ENCODE measurements around the gene JDP2.
A peak's percentile ranks its signal among the peaks of the same experiment; 100 is the strongest.

JDP2 gene

DNA sequence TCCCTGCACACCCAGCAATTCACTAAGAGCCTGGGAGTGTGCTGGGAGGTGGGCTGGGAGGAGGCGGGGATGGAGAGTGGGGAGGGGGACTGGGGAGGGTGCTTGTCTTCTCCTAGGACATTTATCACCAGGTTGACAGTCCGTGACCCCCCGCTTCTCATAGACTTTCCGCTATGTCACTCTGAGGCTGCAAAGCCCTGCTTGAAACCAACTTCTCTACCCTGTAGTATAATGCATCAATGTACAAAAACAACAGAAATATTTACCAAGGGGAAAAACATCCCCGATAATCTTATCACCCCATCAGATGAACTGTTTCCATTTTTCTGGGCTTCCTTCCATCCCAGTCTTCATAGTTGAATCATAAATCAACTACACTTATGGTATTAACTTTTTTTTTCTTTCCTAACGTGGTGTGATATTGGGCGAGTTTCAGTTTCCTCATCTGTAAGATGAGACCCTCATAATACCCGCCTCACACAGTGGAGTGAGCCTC is 65.8 kb downstream of the JDP2 start:
- CTCF ChIA-PET, result interaction anchor here (0.6 kb wide), 1 partner anchor 30 kb away, joined by 3 read pairs; no protein-coding TSS in a partner anchor
- no peaks in the 10 kb centered on the region for H3K9me3 ChIP-seq (ENCODE audit: control extremely low read depth in 1 of 5, control insufficient read depth in 4 of 5, insufficient read depth in 2 of 5, low read depth in 1 of 5, low read length in 4 of 5)
- POLR2A ChIA-PET, result interaction anchor here (0.5 kb wide), 1 partner anchor 362 kb away, joined by 6 read pairs; no protein-coding TSS in a partner anchor

DNA sequence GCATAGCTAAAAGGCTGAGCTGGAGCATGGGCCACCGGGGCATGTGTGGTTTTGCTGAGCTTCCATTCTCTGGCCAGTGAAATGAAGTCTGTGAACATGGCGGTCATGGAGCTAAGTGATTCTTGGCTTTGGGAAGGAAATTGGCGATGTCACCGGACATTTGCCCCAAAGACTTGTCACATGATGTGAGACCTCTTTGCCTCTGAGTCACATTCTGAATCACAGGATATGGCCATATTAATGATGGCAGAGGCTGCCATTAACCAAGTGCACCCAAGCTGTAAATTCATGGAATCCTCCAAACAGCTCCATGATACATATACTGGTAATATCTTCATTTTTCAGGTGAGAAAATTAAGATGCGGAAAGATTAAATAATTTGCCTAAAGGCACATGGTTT is 67.1 kb downstream of the JDP2 start:
- peaks cover 8 to 46% (median 33%) of the 10 kb centered on the region in 4 experiments for H3K4me1 ChIP-seq (ENCODE audit: control extremely low read depth in 1 of 4, control insufficient read depth in 4 of 4, insufficient read depth in 4 of 4, low read length in 3 of 4)
- no peak for DNase-seq
- no peak overlapping the region for H3K27ac ChIP-seq (ENCODE audit: insufficient read depth in 1 of 2, low read depth in 1 of 2, low read length in 2 of 2, poor library complexity in 1 of 2, severe bottlenecking in 2 of 2)
- WGBS (ENCODE audit: insufficient coverage), result 90% methylated on average over 3 of the region's 5 CpGs
- no peaks in the 10 kb centered on the region for H3K36me3 ChIP-seq (ENCODE audit: control insufficient read depth in 4 of 4, insufficient read depth in 4 of 4, low read length in 3 of 4)
- CTCF ChIA-PET, result interaction anchor here (0.7 to 3.2 kb wide), 10 partner anchors 10 to 187 kb away, joined by 3 to 22 read pairs (median 5); no protein-coding TSS in a partner anchor
- no peaks in the 10 kb centered on the region for H3K9me3 ChIP-seq (ENCODE audit: control extremely low read depth in 1 of 5, control insufficient read depth in 4 of 5, insufficient read depth in 2 of 5, low read depth in 1 of 5, low read length in 4 of 5)
- no peak overlapping the region for H3K4me3 ChIP-seq (ENCODE audit: control insufficient read depth in 1 of 7, extremely low read depth in 1 of 7, insufficient read depth in 4 of 7, low read depth in 2 of 7, low read length in 6 of 7)
- no peaks in the 10 kb centered on the region for H3K27me3 ChIP-seq (replicated peaks in 2 of 5; ENCODE audit: control insufficient read depth in 4 of 5, insufficient read depth in 5 of 5, low read length in 4 of 5)
- POLR2A ChIA-PET, result interaction anchor here (0.6 kb wide), 2 partner anchors 359 to 1625 kb away, joined by 3 read pairs; no protein-coding TSS in a partner anchor

More for the DNA sequence above, 65.8 kb downstream of the JDP2 start:
- no peaks in the 10 kb centered on the region for H3K36me3 ChIP-seq (ENCODE audit: control insufficient read depth in 4 of 4, insufficient read depth in 4 of 4, low read length in 3 of 4)
- DNase-seq, result peak in 2 of 3 donors; percentile 61 to 67
- H3K27ac ChIP-seq (ENCODE audit: insufficient read depth in 1 of 2, low read depth in 1 of 2, low read length in 2 of 2, poor library complexity in 1 of 2, severe bottlenecking in 2 of 2), result peak overlapping the region in 1 of 2 experiments; percentile 1
- H3K27me3 ChIP-seq (replicated peaks in 2 of 5; ENCODE audit: control insufficient read depth in 4 of 5, insufficient read depth in 5 of 5, low read length in 4 of 5), result no peaks in the 10 kb centered on the region
- H3K4me3 ChIP-seq (ENCODE audit: control insufficient read depth in 1 of 7, extremely low read depth in 1 of 7, insufficient read depth in 4 of 7, low read depth in 2 of 7, low read length in 6 of 7), result no peak overlapping the region
- peaks cover 8 to 46% (median 33%) of the 10 kb centered on the region in 4 experiments for H3K4me1 ChIP-seq (ENCODE audit: control extremely low read depth in 1 of 4, control insufficient read depth in 4 of 4, insufficient read depth in 4 of 4, low read length in 3 of 4)
- 0% methylated on average over 1 of the region's 8 CpGs for WGBS (ENCODE audit: insufficient coverage)

DNA sequence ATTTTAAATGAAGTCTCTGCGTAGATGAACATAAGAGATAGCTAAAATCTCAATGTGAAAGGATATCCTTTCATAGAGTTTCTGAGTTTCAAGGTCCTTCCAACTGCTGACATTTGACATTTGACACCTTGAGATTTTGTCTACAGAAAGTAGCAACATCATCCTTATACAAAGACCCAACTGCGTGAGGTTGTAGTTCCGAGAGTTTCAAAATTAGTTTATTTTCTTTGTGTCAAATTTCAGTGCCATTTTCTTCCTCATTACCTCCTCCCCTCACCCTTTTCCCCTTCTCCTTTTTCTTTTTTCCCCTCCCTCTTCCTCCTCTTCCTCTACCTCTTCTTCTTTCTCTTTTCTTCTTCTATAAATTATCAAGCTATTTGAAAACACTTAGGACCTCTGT is 67.6 kb downstream of the JDP2 start:
- H3K36me3 ChIP-seq (ENCODE audit: control insufficient read depth in 4 of 4, insufficient read depth in 4 of 4, low read length in 3 of 4), result no peaks in the 10 kb centered on the region
- 86% methylated on average over 3 of the region's 3 CpGs for WGBS (ENCODE audit: insufficient coverage)
- no peak overlapping the region for H3K4me3 ChIP-seq (ENCODE audit: control insufficient read depth in 1 of 7, extremely low read depth in 1 of 7, insufficient read depth in 4 of 7, low read depth in 2 of 7, low read length in 6 of 7)
- ChIA-PET POLR2A (interaction anchor here (0.6 kb wide), 1 partner anchor 359 kb away, joined by 3 read pairs; no protein-coding TSS in a partner anchor), CTCF (interaction anchor here (0.7 to 3.2 kb wide), 10 partner anchors 10 to 188 kb away, joined by 3 to 22 read pairs (median 5); no protein-coding TSS in a partner anchor)
- H3K9me3 ChIP-seq (ENCODE audit: control extremely low read depth in 1 of 5, control insufficient read depth in 4 of 5, insufficient read depth in 2 of 5, low read depth in 1 of 5, low read length in 4 of 5), result no peaks in the 10 kb centered on the region
- no peak overlapping the region for H3K27ac ChIP-seq (ENCODE audit: insufficient read depth in 1 of 2, low read depth in 1 of 2, low read length in 2 of 2, poor library complexity in 1 of 2, severe bottlenecking in 2 of 2)
- H3K4me1 ChIP-seq (ENCODE audit: control extremely low read depth in 1 of 4, control insufficient read depth in 4 of 4, insufficient read depth in 4 of 4, low read length in 3 of 4), result peaks cover 8 to 46% (median 33%) of the 10 kb centered on the region in 4 experiments
- DNase-seq, result no peak
- H3K27me3 ChIP-seq (replicated peaks in 2 of 5; ENCODE audit: control insufficient read depth in 4 of 5, insufficient read depth in 5 of 5, low read length in 4 of 5), result no peaks in the 10 kb centered on the region

DNA sequence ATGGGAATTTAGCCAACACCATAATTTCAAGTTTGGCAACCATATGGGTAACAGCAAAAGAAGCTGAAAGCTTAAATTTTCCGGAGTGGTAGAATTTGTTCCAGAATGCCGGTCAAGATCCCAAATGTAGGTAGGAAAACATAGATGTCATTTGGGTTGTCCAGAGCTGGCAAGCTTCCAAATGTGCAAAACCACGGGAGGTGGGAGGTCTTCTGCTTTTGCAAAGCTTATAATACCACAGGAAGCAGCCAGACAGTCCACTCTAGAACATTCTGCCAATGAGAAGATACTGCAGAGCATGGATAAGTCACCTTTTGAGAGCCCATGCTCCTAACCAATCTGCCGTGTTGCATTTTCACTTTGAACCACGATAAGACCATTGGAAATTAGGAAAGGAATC is 68.1 kb downstream of the JDP2 start:
- Histone ChIP-seq H3K27ac (ENCODE audit: insufficient read depth in 1 of 2, low read depth in 1 of 2, low read length in 2 of 2, poor library complexity in 1 of 2, severe bottlenecking in 2 of 2) (no peak overlapping the region), H3K4me1 (ENCODE audit: control extremely low read depth in 1 of 4, control insufficient read depth in 4 of 4, insufficient read depth in 4 of 4, low read length in 3 of 4) (peaks cover 8 to 46% (median 33%) of the 10 kb centered on the region in 4 experiments), H3K36me3 (ENCODE audit: control insufficient read depth in 4 of 4, insufficient read depth in 4 of 4, low read length in 3 of 4) (no peaks in the 10 kb centered on the region), H3K4me3 (ENCODE audit: control insufficient read depth in 1 of 7, extremely low read depth in 1 of 7, insufficient read depth in 4 of 7, low read depth in 2 of 7, low read length in 6 of 7) (no peak overlapping the region), H3K27me3 (replicated peaks in 2 of 5; ENCODE audit: control insufficient read depth in 4 of 5, insufficient read depth in 5 of 5, low read length in 4 of 5) (no peaks in the 10 kb centered on the region), H3K9me3 (ENCODE audit: control extremely low read depth in 1 of 5, control insufficient read depth in 4 of 5, insufficient read depth in 2 of 5, low read depth in 1 of 5, low read length in 4 of 5) (no peaks in the 10 kb centered on the region)
- WGBS (ENCODE audit: insufficient coverage), result 29% methylated on average over 5 of the region's 5 CpGs
- DNase-seq, result peak in 2 of 3 donors; percentile 35 to 45
- ChIA-PET POLR2A (interaction anchor here (1.4 kb wide), 1 partner anchor 19 kb away, joined by 6 read pairs; no protein-coding TSS in a partner anchor), CTCF (interaction anchor here (1.1 to 3.2 kb wide), 13 partner anchors 11 to 364 kb away, joined by 3 to 22 read pairs (median 5); no protein-coding TSS in a partner anchor)

DNA sequence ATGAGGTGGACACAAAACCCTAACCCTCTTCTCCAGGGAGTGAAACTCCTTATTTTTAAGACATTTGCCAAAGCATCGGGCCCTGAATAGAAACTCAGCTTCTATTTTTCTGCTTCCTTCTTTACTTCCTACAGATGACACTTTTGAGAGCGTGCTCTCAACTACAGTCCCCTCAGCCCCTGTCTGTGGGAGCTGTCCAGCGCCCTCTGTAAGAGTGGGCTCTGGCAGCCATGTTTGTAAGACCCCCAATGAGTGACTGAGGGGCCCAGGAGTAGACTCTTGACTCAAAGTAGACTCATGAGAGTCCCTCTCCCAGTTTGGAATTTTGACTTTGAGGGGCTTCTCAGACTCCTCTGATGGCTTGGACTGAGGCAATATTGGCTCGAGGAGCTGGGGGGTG is 68.9 kb downstream of the JDP2 start:
- CTCF ChIA-PET, result interaction anchor here (0.9 to 3.2 kb wide), 14 partner anchors 8 to 365 kb away, joined by 3 to 22 read pairs (median 5); no protein-coding TSS in a partner anchor

DNA sequence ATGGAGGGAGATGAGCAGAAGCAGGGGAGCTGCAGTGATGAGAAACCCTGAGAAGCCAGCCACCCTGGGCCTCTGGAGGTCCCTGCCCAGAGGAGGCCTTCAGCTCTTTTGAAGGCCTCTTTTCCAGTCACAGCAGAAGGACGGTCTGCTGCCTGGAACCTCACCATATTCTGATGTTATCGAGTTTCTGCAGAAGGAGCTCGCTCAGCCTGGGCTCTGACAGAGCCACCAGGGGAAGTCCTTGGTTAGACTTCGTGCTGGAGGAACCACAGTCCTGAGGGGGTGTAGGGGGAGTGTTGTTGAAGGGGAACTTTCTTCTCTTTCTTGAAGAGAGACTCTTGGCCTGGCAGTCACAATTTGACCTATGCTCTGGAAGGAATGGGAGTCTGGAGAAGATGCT is 69.4 kb downstream of the JDP2 start:
- Histone ChIP-seq H3K36me3 (ENCODE audit: control insufficient read depth in 4 of 4, insufficient read depth in 4 of 4, low read length in 3 of 4) (no peaks in the 10 kb centered on the region), H3K4me3 (ENCODE audit: control insufficient read depth in 1 of 7, extremely low read depth in 1 of 7, insufficient read depth in 4 of 7, low read depth in 2 of 7, low read length in 6 of 7) (peak overlapping the region in 2 of 7 experiments; percentile 2 to 7), H3K9me3 (ENCODE audit: control extremely low read depth in 1 of 5, control insufficient read depth in 4 of 5, insufficient read depth in 2 of 5, low read depth in 1 of 5, low read length in 4 of 5) (no peaks in the 10 kb centered on the region), H3K27ac (ENCODE audit: insufficient read depth in 1 of 2, low read depth in 1 of 2, low read length in 2 of 2, poor library complexity in 1 of 2, severe bottlenecking in 2 of 2) (no peak overlapping the region), H3K4me1 (ENCODE audit: control extremely low read depth in 1 of 4, control insufficient read depth in 4 of 4, insufficient read depth in 4 of 4, low read length in 3 of 4) (peaks cover 8 to 46% (median 34%) of the 10 kb centered on the region in 4 experiments), H3K27me3 (replicated peaks in 2 of 5; ENCODE audit: control insufficient read depth in 4 of 5, insufficient read depth in 5 of 5, low read length in 4 of 5) (no peaks in the 10 kb centered on the region)
- CTCF ChIA-PET, result interaction anchor here (0.9 to 3.2 kb wide), 11 partner anchors 8 to 365 kb away, joined by 3 to 22 read pairs (median 5); no protein-coding TSS in a partner anchor
- DNase-seq, result peak; percentile 68 to 93 (median 92)
- WGBS (ENCODE audit: insufficient coverage), result 0% methylated on average over 4 of the region's 4 CpGs
- POLR2A ChIA-PET, result interaction anchor here (0.5 to 1.4 kb wide), 3 partner anchors 17 to 123 kb away, joined by 3 to 6 read pairs (median 3); no protein-coding TSS in a partner anchor

More for the DNA sequence above, 68.9 kb downstream of the JDP2 start:
- H3K36me3 ChIP-seq (ENCODE audit: control insufficient read depth in 4 of 4, insufficient read depth in 4 of 4, low read length in 3 of 4), result no peaks in the 10 kb centered on the region
- 67% methylated on average over 4 of the region's 4 CpGs for WGBS (ENCODE audit: insufficient coverage)
- H3K4me3 ChIP-seq (ENCODE audit: control insufficient read depth in 1 of 7, extremely low read depth in 1 of 7, insufficient read depth in 4 of 7, low read depth in 2 of 7, low read length in 6 of 7), result peak overlapping the region in 1 of 7 experiments; percentile 2
- POLR2A ChIA-PET, result interaction anchor here (1.4 kb wide), 1 partner anchor 18 kb away, joined by 6 read pairs; no protein-coding TSS in a partner anchor
- H3K9me3 ChIP-seq (ENCODE audit: control extremely low read depth in 1 of 5, control insufficient read depth in 4 of 5, insufficient read depth in 2 of 5, low read depth in 1 of 5, low read length in 4 of 5), result no peaks in the 10 kb centered on the region
- H3K27ac ChIP-seq (ENCODE audit: insufficient read depth in 1 of 2, low read depth in 1 of 2, low read length in 2 of 2, poor library complexity in 1 of 2, severe bottlenecking in 2 of 2), result no peak overlapping the region
- H3K27me3 ChIP-seq (replicated peaks in 2 of 5; ENCODE audit: control insufficient read depth in 4 of 5, insufficient read depth in 5 of 5, low read length in 4 of 5), result no peaks in the 10 kb centered on the region
- peak in 2 of 3 donors; percentile 40 to 62 for DNase-seq
- peaks cover 8 to 46% (median 34%) of the 10 kb centered on the region in 4 experiments for H3K4me1 ChIP-seq (ENCODE audit: control extremely low read depth in 1 of 4, control insufficient read depth in 4 of 4, insufficient read depth in 4 of 4, low read length in 3 of 4)
